C4-2B (cell line): ENCODE data around the gene VEGFC.

Source experiments
- H3K27ac ChIP-seq: fragments of 450-650 bp; 2 replicates; pipeline ENCODE4 v1.5.1; 2017
- ZFX ChIP-seq: fragments of 450-650 bp; IDR thresholded peaks from 2 replicates; pipeline ENCODE4 v1.6.1; 2017
- TF ChIP-seq, protein P1 (sequence below): fragments of 450-650 bp; conservative IDR thresholded peaks from 2 replicates; pipeline ENCODE4 v1.5.1; 2017; ENCODE audit warnings: mild to moderate bottlenecking

Gene VEGFC

DNA sequence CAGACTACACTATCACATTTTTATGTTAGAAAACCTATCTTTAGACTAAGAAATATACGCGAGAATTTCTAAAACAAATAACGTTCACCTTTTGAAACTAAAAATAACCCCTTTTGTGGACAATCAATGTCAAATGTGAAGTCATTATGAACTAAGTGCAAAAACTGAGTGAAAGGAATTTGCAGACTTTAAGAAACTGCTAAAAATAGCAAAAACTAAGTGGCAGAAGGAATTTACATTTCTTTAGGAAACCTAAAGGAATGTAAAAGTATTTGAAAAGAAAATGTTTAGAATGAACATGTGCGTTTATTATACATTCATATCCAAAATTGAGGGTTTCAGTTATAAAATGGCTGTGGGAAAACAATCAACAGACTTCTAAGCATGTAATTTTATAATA lies 58.3 kb downstream of the VEGFC start:
- TF ChIP-seq ZFX = no peak
- TF ChIP-seq, protein P1, sequence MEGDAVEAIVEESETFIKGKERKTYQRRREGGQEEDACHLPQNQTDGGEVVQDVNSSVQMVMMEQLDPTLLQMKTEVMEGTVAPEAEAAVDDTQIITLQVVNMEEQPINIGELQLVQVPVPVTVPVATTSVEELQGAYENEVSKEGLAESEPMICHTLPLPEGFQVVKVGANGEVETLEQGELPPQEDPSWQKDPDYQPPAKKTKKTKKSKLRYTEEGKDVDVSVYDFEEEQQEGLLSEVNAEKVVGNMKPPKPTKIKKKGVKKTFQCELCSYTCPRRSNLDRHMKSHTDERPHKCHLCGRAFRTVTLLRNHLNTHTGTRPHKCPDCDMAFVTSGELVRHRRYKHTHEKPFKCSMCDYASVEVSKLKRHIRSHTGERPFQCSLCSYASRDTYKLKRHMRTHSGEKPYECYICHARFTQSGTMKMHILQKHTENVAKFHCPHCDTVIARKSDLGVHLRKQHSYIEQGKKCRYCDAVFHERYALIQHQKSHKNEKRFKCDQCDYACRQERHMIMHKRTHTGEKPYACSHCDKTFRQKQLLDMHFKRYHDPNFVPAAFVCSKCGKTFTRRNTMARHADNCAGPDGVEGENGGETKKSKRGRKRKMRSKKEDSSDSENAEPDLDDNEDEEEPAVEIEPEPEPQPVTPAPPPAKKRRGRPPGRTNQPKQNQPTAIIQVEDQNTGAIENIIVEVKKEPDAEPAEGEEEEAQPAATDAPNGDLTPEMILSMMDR = no peak
- no peak overlapping the region for H3K27ac ChIP-seq

DNA sequence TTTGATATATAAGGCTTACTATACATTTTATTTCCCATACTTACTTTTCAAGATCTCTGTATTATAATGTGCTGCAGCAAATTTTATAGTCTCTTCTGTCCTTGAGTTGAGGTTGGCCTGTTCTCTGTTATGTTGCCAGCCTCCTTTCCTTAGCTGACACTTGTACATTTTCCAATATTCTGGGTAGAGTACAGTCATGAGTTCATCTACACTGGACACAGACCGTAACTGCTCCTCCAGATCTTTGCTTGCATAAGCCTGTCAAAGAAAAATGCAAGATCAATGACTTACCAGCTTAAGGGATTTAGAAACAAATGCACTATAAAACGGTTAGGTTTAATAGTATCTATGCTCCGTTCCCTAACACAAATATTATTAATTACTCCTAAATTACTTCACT lies 63.2 kb downstream of the VEGFC start:
- no peak for TF ChIP-seq ZFX
- no peak overlapping the region for H3K27ac ChIP-seq

DNA sequence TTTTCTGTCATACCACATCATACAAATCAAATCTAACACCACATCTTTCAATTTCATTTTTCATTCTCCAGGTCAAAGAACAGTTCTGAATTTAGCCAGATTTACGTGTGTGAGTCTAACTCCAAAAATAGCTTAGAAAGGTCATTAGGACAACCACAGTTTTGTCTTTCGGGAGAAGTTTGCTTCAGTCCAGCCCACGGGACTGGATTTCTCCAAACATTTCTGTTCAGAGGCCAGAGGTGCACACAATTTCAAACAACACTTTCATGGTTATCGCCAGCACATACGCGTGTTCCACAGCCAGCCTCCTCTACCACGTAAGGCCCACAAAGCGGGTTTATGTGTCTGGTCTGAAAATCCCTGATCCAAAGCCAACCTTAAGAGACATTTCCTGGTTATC lies 65.9 kb downstream of the VEGFC start:
- H3K27ac ChIP-seq = no peak overlapping the region
- TF ChIP-seq, protein P1 = no peak
- TF ChIP-seq ZFX = no peak

DNA sequence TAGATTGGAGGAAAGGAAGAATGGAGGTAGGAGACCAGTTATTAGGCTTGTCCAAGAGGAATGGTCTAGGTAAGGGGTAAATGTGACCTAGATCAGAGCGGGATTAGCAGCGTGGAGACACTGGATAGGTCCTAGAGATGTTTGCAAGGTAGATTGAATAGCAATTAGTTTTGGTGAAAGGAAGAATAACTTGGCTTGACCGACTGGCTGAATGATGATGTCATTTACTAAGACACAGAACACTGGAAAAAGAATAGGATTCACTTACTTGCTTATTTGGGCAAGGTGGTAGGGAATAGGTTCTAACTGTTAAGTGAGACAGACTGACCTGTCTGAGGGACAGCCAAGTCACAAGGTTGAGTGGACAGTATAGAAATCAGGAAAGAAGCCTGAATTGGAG lies 71.3 kb downstream of the VEGFC start:
- TF ChIP-seq ZFX = no peak
- TF ChIP-seq, protein P1 = no peak
- no peak overlapping the region for H3K27ac ChIP-seq

DNA sequence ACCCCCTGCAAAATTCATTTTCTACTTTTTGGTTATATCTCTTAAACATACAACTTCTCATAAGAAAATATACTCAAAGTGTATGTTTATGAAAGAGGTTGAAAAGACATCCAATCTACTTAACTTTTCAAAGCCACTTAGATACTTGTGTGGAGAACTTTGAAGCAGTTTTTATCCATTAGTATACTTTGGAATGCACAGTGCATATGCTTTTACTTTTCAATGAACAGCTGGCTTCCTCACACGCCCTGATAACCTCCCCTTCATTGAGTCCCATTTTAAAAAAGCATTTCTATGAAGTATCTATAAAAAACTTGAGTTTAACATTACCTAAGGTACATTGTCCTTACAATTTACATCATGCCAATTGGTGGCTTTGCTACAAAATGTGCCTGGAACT lies 73.8 kb downstream of the VEGFC start:
- TF ChIP-seq ZFX = no peak
- H3K27ac ChIP-seq = no peak overlapping the region

DNA sequence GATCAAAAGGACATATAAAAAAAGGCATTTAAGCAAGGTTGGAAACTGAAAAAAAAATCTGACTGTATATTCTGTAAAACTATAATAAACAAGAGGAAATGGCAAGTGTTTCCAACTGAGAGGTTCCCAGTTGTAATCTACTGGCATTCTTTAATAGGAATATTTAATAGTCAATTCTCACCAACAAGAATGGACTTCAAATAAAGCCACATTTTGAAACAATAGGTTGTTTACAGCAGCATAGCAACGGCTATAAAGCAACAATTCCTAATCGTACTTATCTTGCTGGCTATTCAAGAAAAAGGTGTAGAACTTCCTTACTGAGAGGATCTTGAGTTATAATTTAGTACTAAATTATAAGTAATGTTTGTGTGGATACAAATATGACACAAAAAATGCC lies 75.5 kb downstream of the VEGFC start:
- TF ChIP-seq, protein P1 = no peak
- TF ChIP-seq ZFX = no peak
- H3K27ac ChIP-seq = no peak overlapping the region

DNA sequence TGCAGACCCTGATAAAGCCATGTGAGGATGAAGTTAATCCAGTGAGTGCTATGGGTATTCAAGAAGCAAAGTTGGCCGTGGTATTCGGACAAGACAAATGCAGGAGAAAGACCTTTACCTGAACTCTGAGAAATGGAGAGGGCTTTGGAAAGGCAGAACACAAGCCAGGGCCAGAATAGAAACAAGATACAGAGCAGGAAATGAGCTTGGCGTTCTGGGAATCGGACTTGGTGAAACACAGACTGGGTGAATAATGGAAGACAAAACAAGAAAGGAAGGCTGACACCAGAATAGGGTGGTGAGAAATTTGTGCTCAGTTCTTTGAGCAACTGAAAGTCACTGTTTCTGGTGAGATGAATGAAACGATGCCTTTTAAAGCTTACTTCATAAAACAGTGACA lies 83.3 kb downstream of the VEGFC start:
- TF ChIP-seq, protein P1 = no peak
- TF ChIP-seq ZFX = no peak

DNA sequence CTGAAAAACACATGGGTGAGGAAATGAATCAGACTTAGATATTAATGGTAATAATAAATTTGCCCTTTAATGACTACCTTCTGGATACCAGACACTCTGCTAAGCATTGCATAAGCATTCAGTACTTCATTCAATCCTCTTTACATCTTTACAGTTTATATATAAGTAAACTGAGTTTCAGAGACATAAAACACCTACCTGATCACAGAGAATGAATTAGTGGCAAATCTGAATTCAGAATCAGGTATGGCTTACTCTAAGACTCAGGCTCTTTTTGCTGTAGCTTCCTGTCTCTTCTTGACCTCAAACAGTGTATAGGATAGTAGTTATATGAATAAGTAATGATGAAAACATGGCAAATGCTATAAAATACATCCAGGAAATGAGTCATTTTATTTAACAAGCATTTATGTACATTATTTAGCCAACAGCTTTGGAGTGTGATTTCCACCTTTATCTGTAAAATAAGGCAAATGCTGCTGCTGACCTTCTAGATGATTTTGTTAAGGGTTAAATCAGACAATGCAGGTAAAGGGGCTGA lies 83.9 kb downstream of the VEGFC start:
- no peak for TF ChIP-seq ZFX
- TF ChIP-seq, protein P1 = no peak
- H3K27ac ChIP-seq = no peak overlapping the region

More for the DNA sequence above, 83.3 kb downstream of the VEGFC start:
- H3K27ac ChIP-seq = no peak overlapping the region
